Progenitor cell of endocrine pancreas (in vitro differentiated cells): ENCODE measurements around the gene APBB2. TPM values are rescaled to one million over a fixed set of nuclear protein-coding genes. Genes with fewer than 3 reads are reported as not detected.
A peak's percentile ranks its signal among the peaks of the same experiment; 100 is the strongest.

Source experiments
- DNase-seq: peaks from one replicate; pipeline ENCODE4 v3.0.0; 2021; ENCODE audit warnings: low spot score; ENCODE audit not compliant: unreplicated experiment
- H3K27ac Mint-ChIP-seq: 2 replicates; pipeline ENCODE4 v1.8.0; 2021; ENCODE audit warnings: mild to moderate bottlenecking, moderate library complexity, mixed read lengths
- H3K27me3 Mint-ChIP-seq: 2 replicates; pipeline ENCODE4 v1.8.0; 2021; ENCODE audit warnings: mixed read lengths
- H3K36me3 Mint-ChIP-seq: 2 replicates; pipeline ENCODE4 v1.8.0; 2022; ENCODE audit warnings: mixed read lengths; ENCODE audit not compliant: insufficient read depth
- H3K4me1 Mint-ChIP-seq: 2 replicates; pipeline ENCODE4 v1.8.0; 2021; ENCODE audit warnings: low read depth, mixed read lengths
- H3K4me3 Mint-ChIP-seq: 2 replicates; pipeline ENCODE4 v1.8.0; 2021; ENCODE audit warnings: low read depth, mild to moderate bottlenecking, moderate library complexity, mixed read lengths
- H3K9me3 Mint-ChIP-seq: 2 replicates; pipeline ENCODE4 v1.8.0; 2021; ENCODE audit warnings: low read depth, mixed read lengths
- total RNA-seq: library from RNA; stranded (reverse); gene quantifications from 2 replicates; pipeline ENCODE4 v1.2.1, GENCODE V29; 2021
- TF ChIP-seq, protein P1 (sequence below): fragments of 200-600 bp; sonication (generic); IDR thresholded peaks from one replicate; pipeline ENCODE4 v1.5.0; 2021; ENCODE audit warnings: antibody characterized with exemption, mild to moderate bottlenecking; ENCODE audit not compliant: unreplicated experiment

The APBB2 gene
- total RNA-seq, 1 donor from 2014 or later = 61.7 TPM

DNA sequence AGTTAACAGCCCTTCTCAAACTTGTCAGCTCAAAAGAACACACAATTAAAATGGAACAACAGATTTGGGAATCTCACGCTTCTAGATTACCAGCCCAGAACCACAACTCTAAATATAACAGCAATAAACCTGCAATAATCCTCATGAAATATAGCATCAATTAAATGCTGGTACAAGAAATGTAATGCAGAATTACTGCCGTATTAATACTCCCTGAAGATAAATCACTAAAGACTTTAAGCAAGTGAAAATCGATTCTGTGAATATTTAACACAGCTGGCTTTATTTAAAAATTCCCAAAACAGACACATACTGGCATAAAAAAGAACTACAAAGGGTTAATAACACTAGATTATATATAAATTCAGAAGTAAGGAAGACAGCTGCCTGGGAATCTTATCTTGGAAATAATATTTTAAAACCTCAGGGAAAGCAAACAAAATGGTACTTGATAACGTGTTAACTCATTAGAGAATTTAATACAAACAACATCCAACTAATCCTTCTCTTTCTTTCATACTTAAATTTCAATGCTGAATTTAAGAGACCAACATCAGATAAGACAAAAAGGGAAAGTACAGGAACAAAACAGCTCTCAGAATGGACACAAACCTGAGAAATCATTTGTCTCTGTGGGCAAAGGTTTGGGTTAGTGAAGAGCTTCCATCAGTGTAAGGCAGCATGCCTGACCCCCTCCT lies 34.7 kb downstream of the APBB2 start:
- peak overlapping the region; percentile 16 for H3K27ac Mint-ChIP-seq
- TF ChIP-seq, protein P1, sequence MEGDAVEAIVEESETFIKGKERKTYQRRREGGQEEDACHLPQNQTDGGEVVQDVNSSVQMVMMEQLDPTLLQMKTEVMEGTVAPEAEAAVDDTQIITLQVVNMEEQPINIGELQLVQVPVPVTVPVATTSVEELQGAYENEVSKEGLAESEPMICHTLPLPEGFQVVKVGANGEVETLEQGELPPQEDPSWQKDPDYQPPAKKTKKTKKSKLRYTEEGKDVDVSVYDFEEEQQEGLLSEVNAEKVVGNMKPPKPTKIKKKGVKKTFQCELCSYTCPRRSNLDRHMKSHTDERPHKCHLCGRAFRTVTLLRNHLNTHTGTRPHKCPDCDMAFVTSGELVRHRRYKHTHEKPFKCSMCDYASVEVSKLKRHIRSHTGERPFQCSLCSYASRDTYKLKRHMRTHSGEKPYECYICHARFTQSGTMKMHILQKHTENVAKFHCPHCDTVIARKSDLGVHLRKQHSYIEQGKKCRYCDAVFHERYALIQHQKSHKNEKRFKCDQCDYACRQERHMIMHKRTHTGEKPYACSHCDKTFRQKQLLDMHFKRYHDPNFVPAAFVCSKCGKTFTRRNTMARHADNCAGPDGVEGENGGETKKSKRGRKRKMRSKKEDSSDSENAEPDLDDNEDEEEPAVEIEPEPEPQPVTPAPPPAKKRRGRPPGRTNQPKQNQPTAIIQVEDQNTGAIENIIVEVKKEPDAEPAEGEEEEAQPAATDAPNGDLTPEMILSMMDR = no peak
- no peak overlapping the region for H3K4me3 Mint-ChIP-seq

GRCh38 chr4:41178372-41179370 lies 35.7 kb downstream of the APBB2 start:
- Mint-ChIP-seq H3K27ac (no peak overlapping the region), H3K4me1 (peaks cover 37% of the 10 kb centered on the region), H3K9me3 (peaks cover 14% of the 10 kb centered on the region), H3K36me3 (peaks cover 6% of the 10 kb centered on the region), H3K4me3 (no peak overlapping the region), H3K27me3 (no peaks in the 10 kb centered on the region)
- TF ChIP-seq, protein P1 = no peak
- no peak for DNase-seq

More for the DNA sequence above, 34.7 kb downstream of the APBB2 start:
- no peak for DNase-seq
- H3K36me3 Mint-ChIP-seq = peaks cover 6% of the 10 kb centered on the region
- no peaks in the 10 kb centered on the region for H3K27me3 Mint-ChIP-seq
- peaks cover 37% of the 10 kb centered on the region for H3K4me1 Mint-ChIP-seq
- H3K9me3 Mint-ChIP-seq = peaks cover 14% of the 10 kb centered on the region

DNA sequence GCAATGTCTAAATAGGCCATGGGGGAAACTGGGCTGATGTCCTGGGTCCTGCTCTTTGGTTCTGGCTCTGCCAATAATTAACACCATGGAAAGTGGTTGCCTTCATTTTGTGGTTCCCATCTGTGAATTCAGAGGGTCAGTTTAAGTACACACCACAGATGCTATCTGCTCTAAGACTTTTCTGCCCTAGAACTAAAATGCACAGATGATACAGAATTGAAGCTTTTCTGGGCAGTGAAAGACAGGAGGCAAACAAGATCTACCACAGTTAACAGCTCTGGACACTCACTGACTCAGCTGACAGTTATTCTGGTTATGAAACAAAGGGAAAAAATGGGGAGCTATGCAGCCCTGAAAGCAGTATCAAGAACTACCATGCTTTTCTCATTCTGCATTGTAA lies 37.3 kb downstream of the APBB2 start:
- H3K4me1 Mint-ChIP-seq = peaks cover 40% of the 10 kb centered on the region
- no peak overlapping the region for H3K4me3 Mint-ChIP-seq
- no peaks in the 10 kb centered on the region for H3K27me3 Mint-ChIP-seq
- TF ChIP-seq, protein P1 = no peak
- peaks cover 1% of the 10 kb centered on the region for H3K36me3 Mint-ChIP-seq
- no peak overlapping the region for H3K27ac Mint-ChIP-seq
- H3K9me3 Mint-ChIP-seq = peaks cover 5% of the 10 kb centered on the region
- no peak for DNase-seq

DNA sequence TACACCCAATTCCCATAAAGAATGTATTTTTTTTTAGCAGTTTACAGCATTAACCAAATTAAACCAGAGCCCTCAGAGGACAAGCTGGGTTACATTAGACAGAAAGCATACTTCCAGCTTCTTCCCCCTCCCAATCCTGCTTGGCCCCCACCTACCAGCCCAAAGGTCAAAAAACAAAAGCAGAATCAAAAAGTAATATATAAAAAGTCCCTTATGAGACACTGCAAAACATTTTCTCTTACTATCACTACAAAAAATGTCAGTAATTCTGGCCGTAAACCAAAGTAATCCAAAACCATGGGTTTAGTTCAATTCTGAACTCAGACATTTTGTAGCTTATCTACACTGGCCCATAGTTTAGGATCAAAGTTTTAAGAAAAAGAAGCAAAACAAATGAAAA lies 38.0 kb downstream of the APBB2 start:
- no peak for DNase-seq
- Mint-ChIP-seq H3K36me3 (peaks cover 1% of the 10 kb centered on the region), H3K4me1 (peaks cover 40% of the 10 kb centered on the region), H3K27ac (peak overlapping the region; percentile 7), H3K4me3 (no peak overlapping the region), H3K27me3 (no peaks in the 10 kb centered on the region), H3K9me3 (peaks cover 4% of the 10 kb centered on the region)
- TF ChIP-seq, protein P1 = no peak

GRCh38 chr4:41175794-41176193 lies 38.5 kb downstream of the APBB2 start:
- Mint-ChIP-seq H3K4me3 (no peak overlapping the region), H3K9me3 (peaks cover 4% of the 10 kb centered on the region), H3K27ac (no peak overlapping the region), H3K36me3 (peaks cover 1% of the 10 kb centered on the region), H3K27me3 (no peaks in the 10 kb centered on the region), H3K4me1 (peaks cover 43% of the 10 kb centered on the region)
- no peak for DNase-seq
- TF ChIP-seq, protein P1 = no peak
